Non-pigmented ciliary epithelial cell (primary cell): ENCODE results near the gene SEMA6B.
"Not testable (repeated sequence)": the region's sequence is repeated elsewhere in the genome, so short reads cannot be mapped to it uniquely, and the experiment has no call there.

Experiments used
- DNase-seq: peaks from one replicate; pipeline ENCODE4 v3.0.0-alpha.2; 2010; ENCODE audit warnings: low read depth

SEMA6B gene

GRCh38 chr19:4559569-4559968 is at the start of gene SEMA6B:
TSS of gene SEMA6B (minus strand) at chr19:4559684. CDS start at chr19:4558457, 1,227 bp downstream.
- DNase-seq = no peak

GRCh38 chr19:4606921-4607678 is 47.6 kb upstream of the SEMA6B start:
- no peak for DNase-seq

DNA sequence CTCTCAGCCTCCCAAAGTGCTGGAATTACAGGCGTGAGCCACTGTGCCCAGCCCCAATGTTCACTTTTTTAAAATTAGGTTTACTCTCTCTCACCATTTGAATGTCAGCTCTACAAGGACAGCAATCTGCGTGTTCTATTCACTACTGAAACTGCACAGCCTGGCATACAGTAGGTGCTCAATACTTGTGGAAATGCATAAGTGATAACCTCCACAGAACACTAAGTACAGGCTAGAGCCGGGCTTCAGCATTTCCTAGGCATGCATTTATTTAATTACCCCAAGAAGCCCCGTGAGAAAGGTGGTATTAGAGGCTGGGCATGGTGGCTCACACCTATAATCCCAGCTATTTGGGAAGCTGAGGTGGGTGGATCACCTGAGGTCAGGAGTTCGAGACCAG is 46.7 kb upstream of the SEMA6B start:
- DNase-seq = no peak

- no peak for DNase-seq
Observed at GRCh38 chr19:4604912-4605311, 45.4 kb upstream of the SEMA6B start.

GRCh38 chr19:4602915-4603314 is 43.4 kb upstream of the SEMA6B start:
- DNase-seq = no peak

GRCh38 chr19:4602173-4602788 is 42.8 kb upstream of the SEMA6B start:
- DNase-seq = no peak

- no peak for DNase-seq
Observed at GRCh38 chr19:4600893-4601292, 41.4 kb upstream of the SEMA6B start.

- no peak for DNase-seq
Observed at GRCh38 chr19:4600082-4600481, 40.6 kb upstream of the SEMA6B start.

GRCh38 chr19:4598712-4599111 is 39.2 kb upstream of the SEMA6B start:
- no peak for DNase-seq

DNA sequence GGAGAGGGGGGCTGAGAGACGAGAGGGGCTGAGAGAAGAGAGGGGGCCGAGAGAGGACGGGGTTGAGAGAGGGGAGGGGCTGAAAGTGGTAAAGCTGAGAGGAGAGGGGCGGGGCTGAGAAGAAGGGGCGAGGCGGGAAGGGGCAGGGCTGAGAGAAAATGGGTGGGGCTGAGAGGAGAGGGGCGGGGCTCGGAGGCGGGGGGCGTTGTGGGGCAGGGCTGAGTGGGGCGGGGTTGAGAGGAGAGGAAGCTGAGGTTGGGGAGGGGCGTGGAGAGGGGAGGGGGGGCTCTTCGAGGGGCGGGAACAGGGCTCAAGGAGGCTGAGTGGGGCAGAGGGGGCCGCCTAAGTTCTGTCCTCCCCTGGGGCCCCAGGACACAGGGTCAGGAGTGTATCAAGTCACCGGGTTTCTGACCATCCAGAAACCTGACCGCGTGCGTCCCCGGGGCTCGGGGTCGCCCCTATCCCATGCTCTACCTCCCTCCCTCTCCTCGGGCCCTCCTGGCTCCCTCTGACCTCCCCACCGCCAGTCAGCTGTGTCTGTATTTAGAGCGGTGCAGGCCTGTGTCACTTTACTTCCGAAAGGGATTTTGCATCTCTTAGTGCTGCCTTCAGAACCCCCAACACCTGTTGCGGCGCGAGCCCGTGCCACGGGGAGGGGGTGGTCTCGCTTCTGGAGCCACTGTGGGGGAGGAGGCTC is 38.6 kb upstream of the SEMA6B start:
- DNase-seq = no peak

- DNase-seq = no peak
Observed at GRCh38 chr19:4597278-4597974, 37.9 kb upstream of the SEMA6B start.

DNA sequence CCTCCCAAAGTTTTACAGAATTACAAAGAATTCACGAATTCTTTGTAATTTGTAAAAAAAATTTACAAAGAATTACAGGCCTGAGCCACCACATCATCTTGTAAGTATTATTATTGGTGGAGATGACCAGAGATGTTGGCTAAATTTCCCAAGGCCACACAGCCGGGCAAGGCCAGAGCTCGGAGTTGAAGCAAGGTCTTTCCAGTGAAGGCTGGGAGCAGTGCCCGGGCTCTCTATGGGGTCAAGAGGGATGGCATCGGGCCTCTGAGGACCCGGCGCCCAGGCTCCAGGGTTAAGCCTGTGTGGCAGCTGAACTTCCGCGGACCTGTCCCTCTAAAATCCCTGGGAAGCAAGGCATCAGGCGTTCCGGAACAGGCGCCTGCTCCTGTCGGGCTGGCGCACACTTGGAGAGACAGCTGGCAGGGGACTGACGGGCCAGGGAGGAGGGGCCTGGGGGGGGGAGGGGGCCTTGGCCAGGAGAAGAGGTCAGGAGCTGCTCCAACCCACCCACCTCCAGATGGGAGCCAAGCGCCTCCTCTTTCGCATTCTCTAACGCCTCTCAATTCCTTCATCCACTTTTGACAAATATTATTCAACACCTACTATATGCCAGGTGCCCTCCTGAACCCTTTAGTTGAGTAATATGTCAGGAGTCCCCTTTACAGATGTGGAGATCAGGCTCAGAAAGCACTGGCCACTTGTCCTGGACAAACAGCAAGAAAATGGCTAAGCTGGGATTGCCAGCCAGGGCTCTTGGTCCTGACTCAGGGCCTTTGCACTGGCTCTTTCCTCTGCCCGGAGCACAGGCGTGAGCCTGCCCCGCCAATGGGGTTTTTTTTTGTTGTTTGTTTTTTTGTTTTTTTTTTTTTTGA is 36.8 kb upstream of the SEMA6B start:
- DNase-seq = no peak

DNA sequence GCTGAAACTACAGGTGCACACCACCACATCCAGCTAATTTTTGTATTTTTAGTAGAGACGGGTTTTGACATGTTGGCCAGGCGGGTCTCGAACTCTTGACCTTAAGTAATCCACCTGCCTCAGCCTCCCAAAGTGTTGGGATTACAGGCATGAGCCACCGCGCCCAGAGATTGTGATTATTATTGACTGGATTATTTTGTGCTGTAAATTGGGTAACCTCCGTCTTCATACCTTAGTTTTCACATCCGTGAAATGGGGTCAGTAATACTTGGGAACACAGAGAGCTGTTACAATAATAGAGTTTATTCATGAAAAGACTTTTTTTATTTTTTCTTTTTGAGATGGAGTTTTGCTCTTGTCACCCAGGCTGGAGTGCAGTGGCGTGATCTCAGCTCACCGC is 35.7 kb upstream of the SEMA6B start:
- DNase-seq = not testable (repeated sequence)

GRCh38 chr19:4594201-4594600 is 34.7 kb upstream of the SEMA6B start:
- no peak for DNase-seq

DNA sequence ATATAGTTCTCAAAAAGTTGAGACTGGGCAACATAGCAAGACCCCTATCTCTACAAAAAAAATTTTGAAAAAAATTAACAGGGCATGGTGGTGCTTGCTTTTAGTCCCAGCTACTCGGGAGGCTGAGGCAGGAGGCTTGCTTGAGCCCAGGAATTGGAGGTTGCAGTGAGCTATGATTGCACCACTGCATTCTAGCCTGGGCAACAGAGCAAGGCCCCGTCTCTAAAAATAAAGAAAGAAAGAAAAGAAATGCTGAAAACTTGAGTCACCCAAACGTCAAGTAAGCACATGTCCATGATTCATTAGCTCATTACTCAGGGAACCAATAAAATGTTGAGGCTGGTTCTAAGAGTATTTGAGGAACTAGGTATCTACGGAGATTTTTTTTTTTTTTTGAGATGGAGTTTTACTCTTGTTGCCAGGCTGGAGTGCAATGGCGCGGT is 33.9 kb upstream of the SEMA6B start:
- no peak for DNase-seq

- DNase-seq = no peak
Observed at GRCh38 chr19:4592445-4592844, 33.0 kb upstream of the SEMA6B start.

- no peak for DNase-seq
Observed at GRCh38 chr19:4591320-4591719, 31.8 kb upstream of the SEMA6B start.

GRCh38 chr19:4590559-4590958 is 31.1 kb upstream of the SEMA6B start:
- DNase-seq = no peak

DNA sequence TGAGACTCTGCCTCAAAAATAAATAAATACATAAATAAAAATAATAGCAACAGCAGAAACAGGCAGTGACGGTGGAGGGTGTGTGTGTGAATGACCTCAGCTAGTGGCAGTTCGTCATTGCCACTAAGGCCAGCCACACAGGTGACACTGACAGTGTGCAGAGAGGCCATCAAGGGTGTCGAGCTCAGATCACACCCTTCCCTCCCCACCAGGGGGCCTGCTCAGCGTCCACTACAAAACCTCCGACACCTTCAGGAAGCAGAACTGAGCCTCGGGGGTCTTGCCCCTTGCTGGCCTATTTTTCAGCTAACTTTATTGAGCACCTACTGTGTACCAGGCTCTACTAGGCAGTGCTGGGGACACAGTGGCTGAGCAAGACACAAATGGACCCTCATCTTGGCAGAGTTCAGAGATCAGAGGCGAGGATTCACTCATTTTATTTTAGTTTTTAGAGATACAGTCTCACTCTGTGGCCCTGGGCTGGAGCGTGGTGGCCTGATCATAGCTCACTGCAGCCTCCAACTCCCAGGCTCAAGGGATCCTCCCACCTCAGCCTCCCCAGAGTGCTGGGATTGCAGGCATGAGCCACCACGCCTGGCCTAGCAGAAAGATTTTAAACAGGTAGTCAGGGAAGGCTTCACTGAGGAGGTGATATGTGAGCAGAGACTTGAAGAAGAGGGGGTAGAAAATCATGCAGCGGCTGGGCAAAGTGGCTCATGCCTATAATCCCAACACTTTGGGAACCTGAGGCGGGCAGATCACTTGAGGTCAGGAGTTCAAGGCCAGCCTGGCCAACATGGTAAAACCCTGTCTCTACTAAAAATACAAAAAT is 30.3 kb upstream of the SEMA6B start:
- no peak for DNase-seq

- no peak for DNase-seq
Observed at GRCh38 chr19:4588291-4588761, 28.8 kb upstream of the SEMA6B start.
